ENCODE results near the gene SUSD4. TPM values are rescaled to one million over a fixed set of nuclear protein-coding genes. Genes with fewer than 3 reads are reported as not detected.

Gene SUSD4
- total and polyA plus RNA-seq, 10 of the 15 experiments (the other 5 are each of a cell fraction or from before 2014, with no cell fraction given) = 0.13 to 1.1 (median 0.26) TPM; not detected in 3

DNA sequence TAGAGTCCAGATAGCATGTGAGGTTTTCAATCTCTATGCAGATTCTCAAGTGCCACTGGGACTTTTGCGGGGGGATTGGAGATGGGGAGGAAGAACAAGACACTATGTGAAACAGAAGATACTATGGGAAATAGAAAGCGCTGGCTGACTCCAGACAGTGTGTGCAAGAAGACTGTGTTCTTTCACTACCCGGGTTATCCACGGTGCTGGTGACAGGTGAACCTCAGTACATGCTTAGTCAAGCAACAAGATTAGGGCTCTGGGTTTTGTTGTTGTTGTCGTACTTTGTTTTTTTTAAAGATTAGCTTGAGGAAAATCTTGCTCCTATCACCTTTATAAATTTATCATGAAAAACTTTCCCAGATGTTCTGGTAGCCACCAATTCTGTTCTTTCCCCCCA lies 56.4 kb downstream of the SUSD4 start:
- ChIA-PET POLR2A (no interaction called here), CTCF (no interaction called here), SMC1A (ENCODE audit: uncharacterized antibody, unreplicated experiment) (no interaction called here), RAD21 (ENCODE audit: unreplicated experiment) (no interaction called here)
- H3K36me3 ChIP-seq (ENCODE audit: control insufficient read depth in 2 of 2, insufficient read depth in 2 of 2, low read length in 1 of 2) = no peaks in the 10 kb centered on the region
- no TSS peak for BruUV-seq (replicated peaks)
- ATAC-seq (no peak), FAIRE-seq (no peak), DNase-seq (ENCODE audit: low read depth, low spot score) (no peak)
- no peaks in the 10 kb centered on the region for H4K20me1 ChIP-seq (ENCODE audit: control insufficient read depth, insufficient read depth)
- no peaks in the 10 kb centered on the region for H3K4me1 ChIP-seq (ENCODE audit: control insufficient read depth, insufficient read depth, low read length)
- intact Hi-C loops (cut with micrococcal nuclease; ENCODE audit: unreplicated experiment) (no loop called here), in situ Hi-C loops (cut with MboI) (no loop called here)
- H3K79me2 ChIP-seq (ENCODE audit: control insufficient read depth, insufficient read depth, low read length) = no peaks in the 10 kb centered on the region
- WGBS (ENCODE audit: insufficient coverage, insufficient replicate concordance, low lambda C conversion rate, missing lambda C conversion rate) = 41% methylated on average over 5 of the region's 5 CpGs
- no peak overlapping the region for H3K4me2 ChIP-seq (ENCODE audit: control insufficient read depth, insufficient read depth)
- no peaks in the 10 kb centered on the region for H3K9me3 ChIP-seq (replicated peaks; ENCODE audit: control insufficient read depth, insufficient read depth, low read length)
- H3K27ac ChIP-seq (ENCODE audit: control insufficient read depth, insufficient read depth) = no peak overlapping the region
- no peak overlapping the region for H3K9ac ChIP-seq (ENCODE audit: control insufficient read depth, insufficient read depth, low read length)
- TF ChIP-seq WRNIP1 (IDR thresholded peaks at IDR 0.05; ENCODE audit: borderline replicate concordance, low read depth, low read length) (no peak), CBFB (IDR thresholded peaks at IDR 0.05; ENCODE audit: low read depth) (no peak), ZNF622 (IDR thresholded peaks at IDR 0.05) (no peak), TCF3 (IDR thresholded peaks at IDR 0.05; ENCODE audit: borderline replicate concordance, insufficient read depth, low read depth, low read length) (no peak), TAF1 (IDR thresholded peaks at IDR 0.05; ENCODE audit: borderline replicate concordance, low read depth, low read length) (no peak), TCF7 (IDR thresholded peaks at IDR 0.05; ENCODE audit: borderline replicate concordance) (no peak), HDAC2 (IDR thresholded peaks at IDR 0.05) (no peak), ZNF217 (IDR thresholded peaks at IDR 0.05) (no peak), BMI1 (IDR thresholded peaks at IDR 0.05; ENCODE audit: borderline replicate concordance) (no peak), BRCA1 (IDR thresholded peaks at IDR 0.05; ENCODE audit: low read depth, low read length) (no peak), ZBED1 (IDR thresholded peaks at IDR 0.05; ENCODE audit: borderline replicate concordance) (no peak), RB1 (IDR thresholded peaks at IDR 0.05; ENCODE audit: borderline replicate concordance) (no peak), ZNF207 (IDR thresholded peaks at IDR 0.05; ENCODE audit: borderline replicate concordance) (no peak), CREM (IDR thresholded peaks at IDR 0.05; ENCODE audit: low read depth) (no peak), KLF5 (IDR thresholded peaks at IDR 0.05; ENCODE audit: partially characterized antibody) (no peak), NFYA (IDR thresholded peaks at IDR 0.05; ENCODE audit: borderline replicate concordance, low read depth, low read length) (no peak), RAD51 (IDR thresholded peaks at IDR 0.05) (no peak), GABPA (IDR thresholded peaks at IDR 0.05; ENCODE audit: low read depth) (no peak)
- TF ChIP-seq, protein P1, sequence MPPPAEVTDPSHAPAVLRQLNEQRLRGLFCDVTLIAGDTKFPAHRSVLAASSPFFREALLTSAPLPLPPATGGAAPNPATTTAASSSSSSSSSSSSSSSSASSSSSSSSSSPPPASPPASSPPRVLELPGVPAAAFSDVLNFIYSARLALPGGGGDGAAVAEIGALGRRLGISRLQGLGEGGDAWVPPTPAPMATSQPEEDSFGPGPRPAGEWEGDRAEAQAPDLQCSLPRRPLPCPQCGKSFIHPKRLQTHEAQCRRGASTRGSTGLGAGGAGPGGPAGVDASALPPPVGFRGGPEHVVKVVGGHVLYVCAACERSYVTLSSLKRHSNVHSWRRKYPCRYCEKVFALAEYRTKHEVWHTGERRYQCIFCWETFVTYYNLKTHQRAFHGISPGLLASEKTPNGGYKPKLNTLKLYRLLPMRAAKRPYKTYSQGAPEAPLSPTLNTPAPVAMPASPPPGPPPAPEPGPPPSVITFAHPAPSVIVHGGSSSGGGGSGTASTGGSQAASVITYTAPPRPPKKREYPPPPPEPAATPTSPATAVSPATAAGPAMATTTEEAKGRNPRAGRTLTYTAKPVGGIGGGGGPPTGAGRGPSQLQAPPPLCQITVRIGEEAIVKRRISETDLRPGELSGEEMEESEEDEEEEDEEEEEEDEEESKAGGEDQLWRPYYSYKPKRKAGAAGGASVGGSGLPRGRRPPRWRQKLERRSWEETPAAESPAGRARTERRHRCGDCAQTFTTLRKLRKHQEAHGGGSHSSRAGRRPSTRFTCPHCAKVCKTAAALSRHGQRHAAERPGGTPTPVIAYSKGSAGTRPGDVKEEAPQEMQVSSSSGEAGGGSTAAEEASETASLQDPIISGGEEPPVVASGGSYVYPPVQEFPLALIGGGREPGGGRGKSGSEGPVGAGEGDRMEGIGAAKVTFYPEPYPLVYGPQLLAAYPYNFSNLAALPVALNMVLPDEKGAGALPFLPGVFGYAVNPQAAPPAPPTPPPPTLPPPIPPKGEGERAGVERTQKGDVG (CRISPR knock-in tag; IDR thresholded peaks at IDR 0.05) = no peak
- TF ChIP-seq, protein P2, sequence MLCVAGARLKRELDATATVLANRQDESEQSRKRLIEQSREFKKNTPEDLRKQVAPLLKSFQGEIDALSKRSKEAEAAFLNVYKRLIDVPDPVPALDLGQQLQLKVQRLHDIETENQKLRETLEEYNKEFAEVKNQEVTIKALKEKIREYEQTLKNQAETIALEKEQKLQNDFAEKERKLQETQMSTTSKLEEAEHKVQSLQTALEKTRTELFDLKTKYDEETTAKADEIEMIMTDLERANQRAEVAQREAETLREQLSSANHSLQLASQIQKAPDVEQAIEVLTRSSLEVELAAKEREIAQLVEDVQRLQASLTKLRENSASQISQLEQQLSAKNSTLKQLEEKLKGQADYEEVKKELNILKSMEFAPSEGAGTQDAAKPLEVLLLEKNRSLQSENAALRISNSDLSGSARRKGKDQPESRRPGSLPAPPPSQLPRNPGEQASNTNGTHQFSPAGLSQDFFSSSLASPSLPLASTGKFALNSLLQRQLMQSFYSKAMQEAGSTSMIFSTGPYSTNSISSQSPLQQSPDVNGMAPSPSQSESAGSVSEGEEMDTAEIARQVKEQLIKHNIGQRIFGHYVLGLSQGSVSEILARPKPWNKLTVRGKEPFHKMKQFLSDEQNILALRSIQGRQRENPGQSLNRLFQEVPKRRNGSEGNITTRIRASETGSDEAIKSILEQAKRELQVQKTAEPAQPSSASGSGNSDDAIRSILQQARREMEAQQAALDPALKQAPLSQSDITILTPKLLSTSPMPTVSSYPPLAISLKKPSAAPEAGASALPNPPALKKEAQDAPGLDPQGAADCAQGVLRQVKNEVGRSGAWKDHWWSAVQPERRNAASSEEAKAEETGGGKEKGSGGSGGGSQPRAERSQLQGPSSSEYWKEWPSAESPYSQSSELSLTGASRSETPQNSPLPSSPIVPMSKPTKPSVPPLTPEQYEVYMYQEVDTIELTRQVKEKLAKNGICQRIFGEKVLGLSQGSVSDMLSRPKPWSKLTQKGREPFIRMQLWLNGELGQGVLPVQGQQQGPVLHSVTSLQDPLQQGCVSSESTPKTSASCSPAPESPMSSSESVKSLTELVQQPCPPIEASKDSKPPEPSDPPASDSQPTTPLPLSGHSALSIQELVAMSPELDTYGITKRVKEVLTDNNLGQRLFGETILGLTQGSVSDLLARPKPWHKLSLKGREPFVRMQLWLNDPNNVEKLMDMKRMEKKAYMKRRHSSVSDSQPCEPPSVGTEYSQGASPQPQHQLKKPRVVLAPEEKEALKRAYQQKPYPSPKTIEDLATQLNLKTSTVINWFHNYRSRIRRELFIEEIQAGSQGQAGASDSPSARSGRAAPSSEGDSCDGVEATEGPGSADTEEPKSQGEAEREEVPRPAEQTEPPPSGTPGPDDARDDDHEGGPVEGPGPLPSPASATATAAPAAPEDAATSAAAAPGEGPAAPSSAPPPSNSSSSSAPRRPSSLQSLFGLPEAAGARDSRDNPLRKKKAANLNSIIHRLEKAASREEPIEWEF (IDR thresholded peaks at IDR 0.05; ENCODE audit: insufficient replicate concordance, low read depth, low read length) = no peak
- H2AFZ ChIP-seq (ENCODE audit: control insufficient read depth, low read depth, low read length) = no peak overlapping the region
- H3K27me3 ChIP-seq (replicated peaks in 1 of 2; ENCODE audit: control insufficient read depth in 2 of 2, insufficient read depth in 2 of 2, low read length in 1 of 2) = no peaks in the 10 kb centered on the region; a peak in 1 of 4 replicates
- H3K4me3 ChIP-seq = no peak overlapping the region

Data from GM12878 (cell line).